ENCODE measurements around the gene NACA.

The NACA gene

DNA sequence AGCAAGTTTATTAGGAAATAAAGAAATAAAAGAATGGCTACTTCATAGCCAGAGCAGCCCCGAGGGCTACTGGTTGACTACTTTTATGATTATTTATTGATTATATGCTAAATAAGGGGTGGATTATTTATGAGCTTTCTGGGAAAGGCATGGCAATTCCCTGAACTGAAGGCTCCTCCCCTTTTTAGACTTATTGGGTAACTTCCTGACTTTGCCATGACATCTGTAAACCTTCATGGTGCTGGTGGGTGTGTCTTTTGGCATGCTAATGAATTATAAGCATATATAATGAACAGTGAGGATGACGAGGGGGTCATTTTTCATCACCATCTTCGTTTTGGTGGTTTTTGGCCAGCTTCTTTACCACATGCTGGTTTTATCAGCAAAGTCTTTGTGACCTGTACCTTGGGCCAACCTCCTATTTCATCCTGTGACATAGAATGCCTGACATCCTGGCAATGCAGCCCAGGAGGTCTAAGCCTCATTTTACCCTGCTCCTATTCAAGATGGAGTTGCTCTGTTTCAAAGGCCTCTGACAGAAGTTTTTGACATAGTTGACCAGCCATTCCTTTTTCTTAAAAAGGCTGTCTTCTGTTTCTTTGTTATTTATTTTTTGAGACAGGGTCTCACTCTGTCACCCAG is 26.0 kb downstream of the NACA start:
- TF ChIP-seq ZNF565 (CRISPR knock-in tag; conservative IDR thresholded peaks at IDR 0.05; ENCODE audit: low read depth) (no peak), ZNF70 (CRISPR knock-in tag; IDR thresholded peaks at IDR 0.05) (no peak), TCF4 (CRISPR knock-in tag; IDR thresholded peaks at IDR 0.05; ENCODE audit: borderline replicate concordance) (no peak), GLIS3 (CRISPR knock-in tag; IDR thresholded peaks at IDR 0.05) (no peak), BACH2 (CRISPR knock-in tag; IDR thresholded peaks at IDR 0.05; ENCODE audit: borderline replicate concordance) (no peak), RARB (CRISPR knock-in tag; IDR thresholded peaks at IDR 0.05) (no peak), TOX (CRISPR knock-in tag; IDR thresholded peaks at IDR 0.05; ENCODE audit: borderline replicate concordance) (no peak), ZFP3 (CRISPR knock-in tag; IDR thresholded peaks at IDR 0.05) (no peak), SNAI2 (CRISPR knock-in tag; IDR thresholded peaks at IDR 0.05) (no peak), CSDC2 (CRISPR knock-in tag; IDR thresholded peaks at IDR 0.05) (no peak), OSR1 (CRISPR knock-in tag; IDR thresholded peaks at IDR 0.05) (no peak), ZNF8 (CRISPR knock-in tag; IDR thresholded peaks at IDR 0.05) (no peak)
- TF ChIP-seq, protein P1, sequence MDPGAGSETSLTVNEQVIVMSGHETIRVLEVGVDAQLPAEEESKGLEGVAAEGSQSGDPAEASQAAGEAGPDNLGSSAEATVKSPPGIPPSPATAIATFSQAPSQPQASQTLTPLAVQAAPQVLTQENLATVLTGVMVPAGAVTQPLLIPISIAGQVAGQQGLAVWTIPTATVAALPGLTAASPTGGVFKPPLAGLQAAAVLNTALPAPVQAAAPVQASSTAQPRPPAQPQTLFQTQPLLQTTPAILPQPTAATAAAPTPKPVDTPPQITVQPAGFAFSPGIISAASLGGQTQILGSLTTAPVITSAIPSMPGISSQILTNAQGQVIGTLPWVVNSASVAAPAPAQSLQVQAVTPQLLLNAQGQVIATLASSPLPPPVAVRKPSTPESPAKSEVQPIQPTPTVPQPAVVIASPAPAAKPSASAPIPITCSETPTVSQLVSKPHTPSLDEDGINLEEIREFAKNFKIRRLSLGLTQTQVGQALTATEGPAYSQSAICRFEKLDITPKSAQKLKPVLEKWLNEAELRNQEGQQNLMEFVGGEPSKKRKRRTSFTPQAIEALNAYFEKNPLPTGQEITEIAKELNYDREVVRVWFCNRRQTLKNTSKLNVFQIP (CRISPR knock-in tag; IDR thresholded peaks at IDR 0.05; ENCODE audit: borderline replicate concordance, low read depth) = no peak
- TF ChIP-seq, protein P2, sequence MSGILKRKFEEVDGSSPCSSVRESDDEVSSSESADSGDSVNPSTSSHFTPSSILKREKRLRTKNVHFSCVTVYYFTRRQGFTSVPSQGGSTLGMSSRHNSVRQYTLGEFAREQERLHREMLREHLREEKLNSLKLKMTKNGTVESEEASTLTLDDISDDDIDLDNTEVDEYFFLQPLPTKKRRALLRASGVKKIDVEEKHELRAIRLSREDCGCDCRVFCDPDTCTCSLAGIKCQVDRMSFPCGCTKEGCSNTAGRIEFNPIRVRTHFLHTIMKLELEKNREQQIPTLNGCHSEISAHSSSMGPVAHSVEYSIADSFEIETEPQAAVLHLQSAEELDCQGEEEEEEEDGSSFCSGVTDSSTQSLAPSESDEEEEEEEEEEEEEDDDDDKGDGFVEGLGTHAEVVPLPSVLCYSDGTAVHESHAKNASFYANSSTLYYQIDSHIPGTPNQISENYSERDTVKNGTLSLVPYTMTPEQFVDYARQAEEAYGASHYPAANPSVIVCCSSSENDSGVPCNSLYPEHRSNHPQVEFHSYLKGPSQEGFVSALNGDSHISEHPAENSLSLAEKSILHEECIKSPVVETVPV (CRISPR knock-in tag; IDR thresholded peaks at IDR 0.05) = no peak
- TF ChIP-seq, protein P3, sequence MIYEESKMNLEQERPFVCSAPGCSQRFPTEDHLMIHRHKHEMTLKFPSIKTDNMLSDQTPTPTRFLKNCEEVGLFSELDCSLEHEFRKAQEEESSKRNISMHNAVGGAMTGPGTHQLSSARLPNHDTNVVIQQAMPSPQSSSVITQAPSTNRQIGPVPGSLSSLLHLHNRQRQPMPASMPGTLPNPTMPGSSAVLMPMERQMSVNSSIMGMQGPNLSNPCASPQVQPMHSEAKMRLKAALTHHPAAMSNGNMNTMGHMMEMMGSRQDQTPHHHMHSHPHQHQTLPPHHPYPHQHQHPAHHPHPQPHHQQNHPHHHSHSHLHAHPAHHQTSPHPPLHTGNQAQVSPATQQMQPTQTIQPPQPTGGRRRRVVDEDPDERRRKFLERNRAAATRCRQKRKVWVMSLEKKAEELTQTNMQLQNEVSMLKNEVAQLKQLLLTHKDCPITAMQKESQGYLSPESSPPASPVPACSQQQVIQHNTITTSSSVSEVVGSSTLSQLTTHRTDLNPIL (CRISPR knock-in tag; IDR thresholded peaks at IDR 0.05; ENCODE audit: low read depth) = no peak
- ATAC-seq = no peak

DNA sequence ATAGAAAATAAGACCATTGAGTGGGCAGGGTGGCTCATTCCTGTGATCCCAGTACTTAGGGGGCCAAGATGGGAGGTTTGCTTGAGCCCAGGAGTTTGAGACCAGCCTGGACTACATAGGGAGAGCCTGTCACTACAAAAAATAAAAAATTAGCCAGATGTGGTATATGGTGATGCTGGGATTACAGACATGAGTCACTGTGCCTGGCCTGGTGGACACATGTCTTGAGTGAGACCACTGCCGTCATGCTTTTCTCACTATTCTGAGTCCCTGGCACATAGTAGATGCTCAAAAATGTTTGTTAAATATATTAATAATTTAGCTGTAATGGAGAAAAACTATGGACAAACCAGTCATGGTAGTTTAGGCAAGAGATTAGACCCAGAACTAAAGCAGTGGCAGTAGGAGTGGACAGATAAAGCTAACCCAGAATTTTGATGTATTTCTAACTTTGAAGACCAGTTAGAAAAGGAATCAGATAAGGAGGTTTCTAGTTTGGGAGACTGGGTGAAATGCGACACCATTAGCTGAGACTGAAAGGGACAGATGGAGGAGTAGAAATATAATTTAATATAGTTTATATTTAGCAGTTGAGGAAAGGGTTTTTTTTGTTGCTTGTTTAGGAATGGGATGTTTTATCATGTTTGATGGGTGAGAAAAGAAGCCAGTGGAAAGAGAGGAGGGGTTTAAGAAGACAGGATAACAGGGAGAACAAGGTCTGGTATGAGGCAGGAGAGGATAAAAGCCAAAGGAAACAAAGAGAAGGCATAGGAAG is 29.6 kb downstream of the NACA start:
- TF ChIP-seq RARB (CRISPR knock-in tag; IDR thresholded peaks at IDR 0.05) = no peak
- TF ChIP-seq, protein P4, sequence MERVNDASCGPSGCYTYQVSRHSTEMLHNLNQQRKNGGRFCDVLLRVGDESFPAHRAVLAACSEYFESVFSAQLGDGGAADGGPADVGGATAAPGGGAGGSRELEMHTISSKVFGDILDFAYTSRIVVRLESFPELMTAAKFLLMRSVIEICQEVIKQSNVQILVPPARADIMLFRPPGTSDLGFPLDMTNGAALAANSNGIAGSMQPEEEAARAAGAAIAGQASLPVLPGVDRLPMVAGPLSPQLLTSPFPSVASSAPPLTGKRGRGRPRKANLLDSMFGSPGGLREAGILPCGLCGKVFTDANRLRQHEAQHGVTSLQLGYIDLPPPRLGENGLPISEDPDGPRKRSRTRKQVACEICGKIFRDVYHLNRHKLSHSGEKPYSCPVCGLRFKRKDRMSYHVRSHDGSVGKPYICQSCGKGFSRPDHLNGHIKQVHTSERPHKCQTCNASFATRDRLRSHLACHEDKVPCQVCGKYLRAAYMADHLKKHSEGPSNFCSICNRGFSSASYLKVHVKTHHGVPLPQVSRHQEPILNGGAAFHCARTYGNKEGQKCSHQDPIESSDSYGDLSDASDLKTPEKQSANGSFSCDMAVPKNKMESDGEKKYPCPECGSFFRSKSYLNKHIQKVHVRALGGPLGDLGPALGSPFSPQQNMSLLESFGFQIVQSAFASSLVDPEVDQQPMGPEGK (CRISPR knock-in tag; IDR thresholded peaks at IDR 0.05; ENCODE audit: borderline replicate concordance) = no peak
- ATAC-seq = peak; percentile 70

DNA sequence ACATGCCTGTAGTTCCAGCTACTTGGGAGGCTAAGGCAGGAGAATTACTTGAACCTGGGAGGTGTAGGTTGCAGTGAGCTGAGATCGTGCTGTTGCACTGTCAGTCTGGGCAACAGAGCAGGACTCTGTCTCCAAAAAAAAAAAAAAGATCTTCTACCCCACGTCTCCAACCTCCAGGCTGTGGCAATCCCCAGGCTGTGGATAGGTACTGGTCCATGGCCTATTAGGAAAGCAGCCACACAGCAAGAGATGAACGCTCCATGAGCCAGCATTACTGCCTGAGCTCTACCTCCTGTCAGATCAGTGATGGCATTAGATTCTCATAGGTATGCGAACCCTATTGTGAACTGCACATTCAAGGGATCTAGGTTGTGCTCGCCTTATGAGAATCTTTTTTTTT is 30.9 kb downstream of the NACA start:
- TF ChIP-seq SNAI2 (CRISPR knock-in tag; IDR thresholded peaks at IDR 0.05) (no peak), ZNF565 (CRISPR knock-in tag; conservative IDR thresholded peaks at IDR 0.05; ENCODE audit: low read depth) (no peak), OSR1 (CRISPR knock-in tag; IDR thresholded peaks at IDR 0.05) (no peak), ARNTL (CRISPR knock-in tag; IDR thresholded peaks at IDR 0.05; ENCODE audit: borderline replicate concordance, low read depth) (no peak), PPARA (CRISPR knock-in tag; IDR thresholded peaks at IDR 0.05; ENCODE audit: borderline replicate concordance) (no peak), ZFP30 (CRISPR knock-in tag; IDR thresholded peaks at IDR 0.05) (no peak), BACH2 (CRISPR knock-in tag; IDR thresholded peaks at IDR 0.05; ENCODE audit: borderline replicate concordance) (no peak), GLIS3 (CRISPR knock-in tag; IDR thresholded peaks at IDR 0.05) (no peak), ESRRG (CRISPR knock-in tag; IDR thresholded peaks at IDR 0.05) (no peak), CSDC2 (CRISPR knock-in tag; IDR thresholded peaks at IDR 0.05) (no peak)
- TF ChIP-seq, protein P2 (CRISPR knock-in tag; IDR thresholded peaks at IDR 0.05) = no peak
- TF ChIP-seq, protein P5, sequence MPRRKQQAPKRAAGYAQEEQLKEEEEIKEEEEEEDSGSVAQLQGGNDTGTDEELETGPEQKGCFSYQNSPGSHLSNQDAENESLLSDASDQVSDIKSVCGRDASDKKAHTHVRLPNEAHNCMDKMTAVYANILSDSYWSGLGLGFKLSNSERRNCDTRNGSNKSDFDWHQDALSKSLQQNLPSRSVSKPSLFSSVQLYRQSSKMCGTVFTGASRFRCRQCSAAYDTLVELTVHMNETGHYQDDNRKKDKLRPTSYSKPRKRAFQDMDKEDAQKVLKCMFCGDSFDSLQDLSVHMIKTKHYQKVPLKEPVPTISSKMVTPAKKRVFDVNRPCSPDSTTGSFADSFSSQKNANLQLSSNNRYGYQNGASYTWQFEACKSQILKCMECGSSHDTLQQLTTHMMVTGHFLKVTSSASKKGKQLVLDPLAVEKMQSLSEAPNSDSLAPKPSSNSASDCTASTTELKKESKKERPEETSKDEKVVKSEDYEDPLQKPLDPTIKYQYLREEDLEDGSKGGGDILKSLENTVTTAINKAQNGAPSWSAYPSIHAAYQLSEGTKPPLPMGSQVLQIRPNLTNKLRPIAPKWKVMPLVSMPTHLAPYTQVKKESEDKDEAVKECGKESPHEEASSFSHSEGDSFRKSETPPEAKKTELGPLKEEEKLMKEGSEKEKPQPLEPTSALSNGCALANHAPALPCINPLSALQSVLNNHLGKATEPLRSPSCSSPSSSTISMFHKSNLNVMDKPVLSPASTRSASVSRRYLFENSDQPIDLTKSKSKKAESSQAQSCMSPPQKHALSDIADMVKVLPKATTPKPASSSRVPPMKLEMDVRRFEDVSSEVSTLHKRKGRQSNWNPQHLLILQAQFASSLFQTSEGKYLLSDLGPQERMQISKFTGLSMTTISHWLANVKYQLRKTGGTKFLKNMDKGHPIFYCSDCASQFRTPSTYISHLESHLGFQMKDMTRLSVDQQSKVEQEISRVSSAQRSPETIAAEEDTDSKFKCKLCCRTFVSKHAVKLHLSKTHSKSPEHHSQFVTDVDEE (CRISPR knock-in tag; IDR thresholded peaks at IDR 0.05) = no peak
- TF ChIP-seq, protein P1 (CRISPR knock-in tag; IDR thresholded peaks at IDR 0.05; ENCODE audit: borderline replicate concordance, low read depth) = no peak
- TF ChIP-seq, protein P3 (CRISPR knock-in tag; IDR thresholded peaks at IDR 0.05; ENCODE audit: low read depth) = no peak
- ATAC-seq = no peak

Data from SK-N-SH treated with all-trans-retinoic acid at 6 μM for 48 hours (cell line).